ENCODE results near the gene HDGF. TPM values are rescaled to one million over a fixed set of nuclear protein-coding genes. Genes with fewer than 3 reads are reported as not detected.

The HDGF gene
- total and polyA plus RNA-seq, 2 experiments from 2014 or later: 106 to 251 TPM

- TF ChIP-seq CTCF (conservative IDR thresholded peaks at IDR 0.05; ENCODE audit: low read depth in 2 of 2) (no peak), STAT1 (IDR thresholded peaks at IDR 0.05; ENCODE audit: unreplicated experiment) (no peak), JUNB (IDR thresholded peaks at IDR 0.05; ENCODE audit: unreplicated experiment) (no peak), ZNF114 (CRISPR knock-in tag; IDR thresholded peaks at IDR 0.05) (no peak), POLR2AphosphoS5 (IDR thresholded peaks at IDR 0.05; ENCODE audit: low read depth) (no peak)
Observed at GRCh38 chr1:156727492-156727891, 24.0 kb downstream of the HDGF start (continued).

DNA sequence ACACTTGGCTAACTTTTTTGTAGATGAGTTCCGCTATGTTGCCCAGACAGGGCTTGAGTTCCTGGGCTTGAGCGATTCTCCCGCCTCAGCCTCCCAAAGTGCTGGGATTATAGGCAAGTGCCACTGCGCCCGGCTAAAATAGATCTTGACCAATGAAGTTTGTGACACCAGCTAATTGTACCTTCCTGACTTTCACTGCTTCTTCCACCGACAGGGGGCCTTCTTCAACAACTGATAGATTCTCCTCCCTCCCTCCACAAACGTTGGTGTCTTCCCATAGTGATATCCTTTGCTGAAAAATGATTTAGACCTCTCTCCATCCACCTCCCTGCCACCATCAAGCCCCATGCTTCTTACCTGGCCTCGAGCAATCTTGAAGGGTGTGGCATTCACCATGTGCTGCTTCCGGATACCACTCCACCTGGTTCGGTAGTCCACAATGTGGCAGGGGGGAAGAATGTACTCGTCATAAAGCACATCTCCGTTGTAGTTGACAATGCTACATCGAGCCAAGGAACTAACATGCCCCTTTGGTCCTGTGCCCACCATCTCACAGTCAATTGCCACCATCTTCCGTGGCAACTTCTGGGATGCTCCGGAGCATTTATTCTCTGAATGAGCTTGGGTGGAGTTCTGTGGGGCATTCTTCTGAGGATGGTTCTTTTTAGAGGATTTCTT lies 24.8 kb downstream of the HDGF start:
- ATAC-seq (peak; percentile 16), DNase-seq (ENCODE audit: low spot score) (peak; percentile 88)
- peaks cover 74% of the 10 kb centered on the region for H3K79me2 ChIP-seq (replicated peaks; ENCODE audit: insufficient read depth)
- H3K36me3 ChIP-seq (ENCODE audit: insufficient read depth): peaks cover 20% of the 10 kb centered on the region
- H2AFZ ChIP-seq: no peak overlapping the region
- peaks cover 45% of the 10 kb centered on the region for H4K20me1 ChIP-seq (replicated peaks; ENCODE audit: insufficient read depth)
- no peaks in the 10 kb centered on the region for H3K9me2 ChIP-seq (ENCODE audit: insufficient read depth)
- peaks cover 28% of the 10 kb centered on the region for H3K4me1 ChIP-seq (ENCODE audit: insufficient read depth)
- H3K4me3 ChIP-seq: peak overlapping the region; percentile 96
- H3K27ac Mint-ChIP-seq: no peak overlapping the region
- no peak overlapping the region for H3K4me3 Mint-ChIP-seq
- peaks cover 37% of the 10 kb centered on the region for H3F3A ChIP-seq (replicated peaks; ENCODE audit: low read depth)
- peak overlapping the region; percentile 95 for H3K4me2 ChIP-seq
- no peaks in the 10 kb centered on the region for H3K9me3 Mint-ChIP-seq
- H3K36me3 Mint-ChIP-seq (ENCODE audit: low read depth): peaks cover 27% of the 10 kb centered on the region
- no peaks in the 10 kb centered on the region for H3K27me3 ChIP-seq (ENCODE audit: insufficient read depth)
- H3K27ac ChIP-seq (ENCODE audit: low read depth): 0 out of 2 replicates have a peak overlapping the region, but pooled peaks have one; percentile 81
- TF ChIP-seq CTCF (conservative IDR thresholded peaks at IDR 0.05; ENCODE audit: low read depth in 2 of 2) (peak; percentile 70 to 81), EZH2 (IDR thresholded peaks at IDR 0.05; ENCODE audit: low read depth, unreplicated experiment) (no peak)
- H3K4me1 Mint-ChIP-seq: peaks cover 13% of the 10 kb centered on the region
- peaks cover 6% of the 10 kb centered on the region for H3K27me3 Mint-ChIP-seq (ENCODE audit: insufficient read depth, low read depth, poor library complexity)

DNA sequence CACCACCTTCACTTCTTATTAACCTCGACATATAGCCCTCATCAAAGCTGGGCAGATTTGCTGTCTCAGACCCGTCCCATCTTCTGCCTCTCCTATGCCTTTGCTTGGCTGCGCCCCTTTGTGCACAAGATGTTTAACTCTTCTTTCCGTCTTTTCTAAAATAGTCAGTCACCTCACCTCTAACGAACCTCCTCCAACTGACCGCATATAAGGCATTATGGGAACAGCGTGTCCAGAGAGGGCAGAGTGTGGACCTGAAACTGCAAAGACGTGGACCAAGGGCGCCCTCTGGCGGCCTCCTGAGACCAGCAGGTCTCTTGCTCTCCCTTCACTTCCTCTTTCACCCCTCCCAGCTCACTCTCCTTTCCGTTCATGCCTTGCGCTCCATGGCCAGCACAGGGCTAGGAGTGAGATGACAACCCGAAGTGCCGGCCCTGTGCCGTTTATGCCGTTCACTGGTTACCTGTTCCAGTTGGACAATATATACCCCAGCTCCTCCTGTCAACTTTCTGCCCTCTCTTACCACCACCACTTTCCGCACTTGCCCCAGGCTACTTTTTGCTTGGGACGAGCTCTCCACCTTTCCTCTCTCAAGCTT lies 25.7 kb downstream of the HDGF start:
- peak; percentile 70 for ATAC-seq
- Histone ChIP-seq H3K4me1 (ENCODE audit: insufficient read depth) (peaks cover 28% of the 10 kb centered on the region), H3K79me2 (replicated peaks; ENCODE audit: insufficient read depth) (peaks cover 74% of the 10 kb centered on the region), H3F3A (replicated peaks; ENCODE audit: low read depth) (peaks cover 42% of the 10 kb centered on the region), H3K4me3 (peak overlapping the region; percentile 96), H4K20me1 (replicated peaks; ENCODE audit: insufficient read depth) (peaks cover 45% of the 10 kb centered on the region), H3K27ac (ENCODE audit: low read depth) (peak overlapping the region; percentile 81; the same call in 1 of the 2 replicates), H3K4me2 (peak overlapping the region; percentile 95), H2AFZ (no peak overlapping the region), H3K27me3 (ENCODE audit: insufficient read depth) (no peaks in the 10 kb centered on the region), H3K36me3 (ENCODE audit: insufficient read depth) (peaks cover 23% of the 10 kb centered on the region), H3K9me2 (ENCODE audit: insufficient read depth) (no peaks in the 10 kb centered on the region)
- no peaks in the 10 kb centered on the region for H3K9me3 Mint-ChIP-seq
- peak; percentile 96 for DNase-seq (ENCODE audit: low spot score)
- no peak overlapping the region for H3K27ac Mint-ChIP-seq
- H3K4me1 Mint-ChIP-seq: peaks cover 13% of the 10 kb centered on the region
- H3K4me3 Mint-ChIP-seq: no peak overlapping the region
- peaks cover 36% of the 10 kb centered on the region for H3K36me3 Mint-ChIP-seq (ENCODE audit: low read depth)
- peaks cover 7% of the 10 kb centered on the region for H3K27me3 Mint-ChIP-seq (ENCODE audit: insufficient read depth, low read depth, poor library complexity)
- TF ChIP-seq ZNF331 (CRISPR knock-in tag; IDR thresholded peaks at IDR 0.05; ENCODE audit: low read depth) (no peak), JUNB (IDR thresholded peaks at IDR 0.05; ENCODE audit: unreplicated experiment) (no peak), EZH2phosphoT487 (IDR thresholded peaks at IDR 0.05; ENCODE audit: unreplicated experiment) (no peak), CTCF (conservative IDR thresholded peaks at IDR 0.05; ENCODE audit: low read depth in 2 of 2) (peak; percentile 94 to 98), REST (IDR thresholded peaks at IDR 0.05; ENCODE audit: unreplicated experiment) (no peak)

All from GM23338 (cell line).